ENCODE data around the gene GPN2.

GRCh38 chr1:26861286-26861701 is 28.8 kb downstream of the GPN2 start:
- TF ChIP-seq CTCF (IDR thresholded peaks at IDR 0.05) (no peak), POLR2A (IDR thresholded peaks at IDR 0.05) (no peak)

Data from adrenal gland (tissue), 5 donors.